ENCODE data around the gene HMX1.

GRCh38 chr4:8874896-8875680 lies 3.4 kb upstream of the HMX1 start:
- no peak for TF ChIP-seq CTCF (IDR thresholded peaks at IDR 0.05)
- TF ChIP-seq POLR2A (IDR thresholded peaks at IDR 0.05): no peak
